HCT116 (cell line): ENCODE measurements around the gene PTPMT1. TPM values are rescaled to one million over a fixed set of nuclear protein-coding genes. Genes with fewer than 3 reads are reported as not detected.

Source experiments
- ATAC-seq: fragments of 200-7000 bp; cut with Tn5 transposase; 2 replicates; pipeline ENCODE4 v1.9.1; 2020; ENCODE audit warnings: mild to moderate bottlenecking, moderate library complexity
- BruUV-seq: library from RNA; stranded (reverse); fragments of 400-500 nt; replicated peaks from 2 replicates; lab custom pipeline; 2021; lab: Mats Ljungman, UMichigan
- CTCF ChIA-PET: fragments of 300-600 bp; sonication (Branson Sonifier 250); formaldehyde crosslinking; loops from one replicate; lab custom pipeline; 2021; ENCODE audit warnings: antibody characterized with exemption; lab: Charles Lee
- POLR2A ChIA-PET: fragments of 300-600, 350-600 bp; sonication (Branson Sonifier 250); formaldehyde crosslinking; loops from one replicate; lab custom pipeline; 2021; ENCODE audit warnings: antibody characterized with exemption; lab: Charles Lee
- RAD21 ChIA-PET, 2 experiments: fragments of 300-600 bp; sonication (Branson Sonifier 250); formaldehyde crosslinking; loops; one replicate each; lab custom pipeline; 2023; ENCODE audit warnings: low total read pairs in 2 of 2; ENCODE audit not compliant: uncharacterized antibody in 2 of 2, unreplicated experiment in 2 of 2, low non-redundant PET in 1 of 2; lab: Charles Lee
- DNase-seq: peaks from one replicate; pipeline ENCODE4 v3.0.0-alpha.2; 2010; ENCODE audit warnings: low read depth, low spot score
- H2AFZ ChIP-seq: fragments of 200-600 bp; shearing (Covaris generic), sonication (generic); 2 replicates; pipeline ENCODE4 v1.6.1; 2017; ENCODE audit warnings: low read depth, mixed run types, mixed read lengths, antibody characterized with exemption, low read length; ENCODE audit not compliant: poor library complexity, severe bottlenecking
- H3K27ac ChIP-seq: 2 replicates; pipeline ENCODE4 v1.5.1; 2012; ENCODE audit warnings: low read depth, low read length
- H3K27me3 ChIP-seq: fragments of 200-600 bp; sonication (generic); 2 replicates; pipeline ENCODE4 v1.6.1; 2016; ENCODE audit warnings: mixed run types, low read length, mixed read lengths; ENCODE audit not compliant: insufficient read depth
- H3K36me3 ChIP-seq, 2 experiments: fragments of 200-500 bp in 1 of 2; fragments of 200-600 bp in 1 of 2; sonication (Bioruptor generic) in 1 of 2; sonication (generic) in 1 of 2; 2 replicates each; pipeline versions ENCODE4 v1.5.1 to v1.6.1; 2014 to 2016; ENCODE audit warnings: low read length in 2 of 2, inconsistent platforms in 1 of 2, mixed read lengths in 1 of 2, mixed run types in 1 of 2; ENCODE audit not compliant: insufficient read depth in 2 of 2, control insufficient read depth in 1 of 2
- H3K4me1 ChIP-seq, 2 experiments: fragments of 200-600 bp in 1 of 2; sonication (generic) in 1 of 2; 2 replicates each; pipeline versions ENCODE4 v1.5.1 to v1.6.1; 2012 to 2017; ENCODE audit warnings: low read length in 2 of 2, inconsistent platforms in 1 of 2, mild to moderate bottlenecking in 1 of 2, mixed read lengths in 1 of 2, mixed run types in 1 of 2, moderate library complexity in 1 of 2; ENCODE audit not compliant: insufficient read depth in 2 of 2, control insufficient read depth in 1 of 2
- H3K4me2 ChIP-seq: fragments of 200-600 bp; sonication (generic); 2 replicates; pipeline ENCODE4 v1.6.1; 2017; ENCODE audit warnings: mixed run types, low read length, mixed read lengths
- H3K4me3 ChIP-seq, 2 experiments: fragments of 200-600 bp in 1 of 2; sonication (generic) in 1 of 2; replicated peaks in 1 of 2; 2 replicates each; pipeline ENCODE4 v1.5.1; 2011 to 2016; ENCODE audit warnings: low read length in 2 of 2, control low read depth in 1 of 2, low read depth in 1 of 2, mild to moderate bottlenecking in 1 of 2, mixed read lengths in 1 of 2, mixed run types in 1 of 2
- H3K79me2 ChIP-seq: fragments of 200-600 bp; sonication (generic); 2 replicates; pipeline ENCODE4 v1.6.1; 2017; ENCODE audit warnings: mild to moderate bottlenecking, mixed run types, low read length, moderate library complexity, mixed read lengths; ENCODE audit not compliant: insufficient read depth
- H3K9ac ChIP-seq: fragments of 200-600 bp; sonication (generic); 2 replicates; pipeline ENCODE4 v1.6.1; 2016; ENCODE audit warnings: low read length, mixed read lengths
- H3K9me2 ChIP-seq: fragments of 200-600 bp; sonication (generic), shearing (Covaris generic); 2 replicates; pipeline ENCODE4 v1.6.1; 2017; ENCODE audit warnings: mixed run types, mild to moderate bottlenecking, moderate library complexity; ENCODE audit not compliant: insufficient read depth
- H3K9me3 ChIP-seq, 2 experiments: fragments of 200-500 bp in 1 of 2; fragments of 200-600 bp in 1 of 2; sonication (Bioruptor generic) in 1 of 2; sonication (generic) in 1 of 2; 2 replicates each; pipeline ENCODE4 v1.6.1; 2014 to 2017; ENCODE audit warnings: low read length in 2 of 2, mixed read lengths in 2 of 2, inconsistent platforms in 1 of 2, low read depth in 1 of 2, mild to moderate bottlenecking in 1 of 2, mixed run types in 1 of 2, moderate library complexity in 1 of 2; ENCODE audit not compliant: control insufficient read depth in 1 of 2, insufficient read depth in 1 of 2
- H4K20me1 ChIP-seq: fragments of 200-600 bp; sonication (generic), shearing (Covaris generic); 2 replicates; pipeline ENCODE4 v1.6.1; 2017; ENCODE audit warnings: mixed run types, mild to moderate bottlenecking, moderate library complexity; ENCODE audit not compliant: insufficient read depth
- ATF3 ChIP-seq: IDR thresholded peaks from 2 replicates; pipeline ENCODE4 v1.6.1; 2012
- CBX3 ChIP-seq: IDR thresholded peaks from 2 replicates; pipeline ENCODE4 v1.6.1; 2012; ENCODE audit warnings: low read depth
- EGR1 ChIP-seq: IDR thresholded peaks from 2 replicates; pipeline ENCODE4 v1.6.1; 2012; ENCODE audit warnings: low read depth
- ELF1 ChIP-seq: IDR thresholded peaks from 2 replicates; pipeline ENCODE4 v1.6.1; 2012; ENCODE audit warnings: low read depth, borderline replicate concordance
- EZH2 ChIP-seq: fragments of 200-600 bp; sonication (generic); IDR thresholded peaks from 2 replicates; pipeline ENCODE4 v1.6.1; 2017; ENCODE audit warnings: antibody characterized with exemption, mixed run types
- EZH2phosphoT487 ChIP-seq: fragments of 200-600 bp; IDR thresholded peaks from 2 replicates; pipeline ENCODE4 v1.6.1; 2018; ENCODE audit warnings: antibody characterized with exemption, borderline replicate concordance
- FOSL1 ChIP-seq: IDR thresholded peaks from 2 replicates; pipeline ENCODE4 v1.6.1; 2012; ENCODE audit warnings: low read depth
- MAX ChIP-seq: IDR thresholded peaks from 2 replicates; pipeline ENCODE4 v1.6.1; 2012
- POLR2A ChIP-seq: IDR thresholded peaks from 2 replicates; pipeline ENCODE4 v1.7.0; 2011; ENCODE audit warnings: borderline replicate concordance; ENCODE audit not compliant: insufficient read depth, insufficient read length; ENCODE audit errors: extremely low read depth
- POLR2AphosphoS5 ChIP-seq: IDR thresholded peaks from 2 replicates; pipeline ENCODE4 v1.6.1; 2011; ENCODE audit warnings: mild to moderate bottlenecking, low read depth, low read length, moderate library complexity
- RAD21 ChIP-seq: IDR thresholded peaks from 2 replicates; pipeline ENCODE4 v1.6.1; 2012; ENCODE audit warnings: low read depth, mild to moderate bottlenecking
- SIN3A ChIP-seq: IDR thresholded peaks from 2 replicates; pipeline ENCODE4 v1.6.1; 2012; ENCODE audit warnings: low read depth
- SP1 ChIP-seq: IDR thresholded peaks from 2 replicates; pipeline ENCODE4 v1.6.1; 2012; ENCODE audit warnings: low read depth
- TCF7L2 ChIP-seq: IDR thresholded peaks from 2 replicates; pipeline ENCODE4 v1.7.0; 2011; ENCODE audit warnings: borderline replicate concordance, inconsistent platforms; ENCODE audit not compliant: insufficient read depth, insufficient read length; ENCODE audit errors: extremely low read depth
- ZBTB33 ChIP-seq: IDR thresholded peaks from 2 replicates; pipeline ENCODE4 v1.6.1; 2011; ENCODE audit warnings: mild to moderate bottlenecking, low read length, moderate library complexity; ENCODE audit not compliant: insufficient replicate concordance; ENCODE audit errors: extremely low read depth
- ZFX ChIP-seq: fragments of 450-650 bp; IDR thresholded peaks from 2 replicates; pipeline ENCODE4 v1.6.1; 2017
- intact Hi-C: fragments of 100-400 bp; cut with micrococcal nuclease; formaldehyde crosslinking; loops from 2 replicates; pipeline ENCODE4 v1.10.0; 2022
- total RNA-seq: library from RNA; stranded (reverse); gene quantifications from one replicate; pipeline ENCODE4 v1.2.1, GENCODE V29; 2021; ENCODE audit not compliant: unreplicated experiment
- TF ChIP-seq, protein P1 (sequence below), 3 experiments: fragments of 200-600 bp in 1 of 3; sonication (generic) in 1 of 3; IDR thresholded peaks in 2 of 3; conservative IDR thresholded peaks in 1 of 3; 2 replicates each; pipeline ENCODE4 v1.5.1; 2012 to 2017; ENCODE audit warnings: low read depth in 2 of 3, low read length in 2 of 3, antibody characterized with exemption in 1 of 3, borderline replicate concordance in 1 of 3, control low read depth in 1 of 3, mild to moderate bottlenecking in 1 of 3, mixed read lengths in 1 of 3, mixed run types in 1 of 3, moderate library complexity in 1 of 3; ENCODE audit not compliant: insufficient read depth in 1 of 3

Gene PTPMT1
- total RNA-seq, 1 experiment from 2014 or later = 71.6 TPM

DNA sequence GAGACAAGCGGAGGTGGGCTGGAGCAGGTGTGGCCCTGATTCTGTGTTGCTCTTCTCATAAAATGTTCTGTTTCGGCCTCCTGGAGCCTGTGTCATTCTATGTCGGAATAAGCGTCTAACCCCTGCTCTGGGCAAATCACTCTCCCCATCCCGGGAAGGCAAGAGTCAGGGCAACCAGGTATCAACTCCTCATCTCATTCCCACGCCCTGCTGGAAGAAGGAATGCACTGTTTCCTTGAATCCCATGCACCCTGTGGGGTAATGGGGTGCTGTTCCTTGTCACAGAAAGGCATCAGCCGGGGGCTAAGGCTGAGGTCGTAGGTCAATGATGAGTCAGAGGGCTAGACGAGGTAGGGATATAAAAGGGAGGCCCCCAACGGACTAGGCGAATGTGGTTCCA lies 23.7 kb downstream of the PTPMT1 start:
- H3K4me2 ChIP-seq = no peak overlapping the region
- intact Hi-C loops = no loop called here
- H3K27ac ChIP-seq = no peak overlapping the region
- no peaks in the 10 kb centered on the region for H4K20me1 ChIP-seq
- TF ChIP-seq EGR1 = no peak
- TF ChIP-seq MAX = no peak
- no peak for TF ChIP-seq SIN3A
- no peak for TF ChIP-seq ATF3
- no peak for TF ChIP-seq ELF1
- no peak for TF ChIP-seq EZH2
- TF ChIP-seq EZH2phosphoT487 = no peak
- TF ChIP-seq POLR2A = no peak
- no peak for TF ChIP-seq POLR2AphosphoS5
- no peak overlapping the region for H2AFZ ChIP-seq
- H3K36me3 ChIP-seq = peaks cover 0 to 4% of the 10 kb centered on the region in 2 experiments; a peak in 1 of 4 replicates
- RAD21 ChIA-PET = no interaction called here
- ATAC-seq (no peak), DNase-seq (no peak)
- H3K4me3 ChIP-seq = no peak overlapping the region
- no TSS peak for BruUV-seq
- H3K9me2 ChIP-seq = no peaks in the 10 kb centered on the region
- H3K4me1 ChIP-seq = no peaks in the 10 kb centered on the region
- POLR2A ChIA-PET = no interaction called here
- CTCF ChIA-PET = interaction anchor here (0.6 kb wide), 1 partner anchor 135 kb away, joined by 3 read pairs; no protein-coding TSS in a partner anchor
- peaks cover 6% of the 10 kb centered on the region; the same call in 1 of the 2 replicates for H3K27me3 ChIP-seq
- no peaks in the 10 kb centered on the region for H3K9me3 ChIP-seq
- no peaks in the 10 kb centered on the region for H3K79me2 ChIP-seq
- H3K9ac ChIP-seq = no peak overlapping the region

DNA sequence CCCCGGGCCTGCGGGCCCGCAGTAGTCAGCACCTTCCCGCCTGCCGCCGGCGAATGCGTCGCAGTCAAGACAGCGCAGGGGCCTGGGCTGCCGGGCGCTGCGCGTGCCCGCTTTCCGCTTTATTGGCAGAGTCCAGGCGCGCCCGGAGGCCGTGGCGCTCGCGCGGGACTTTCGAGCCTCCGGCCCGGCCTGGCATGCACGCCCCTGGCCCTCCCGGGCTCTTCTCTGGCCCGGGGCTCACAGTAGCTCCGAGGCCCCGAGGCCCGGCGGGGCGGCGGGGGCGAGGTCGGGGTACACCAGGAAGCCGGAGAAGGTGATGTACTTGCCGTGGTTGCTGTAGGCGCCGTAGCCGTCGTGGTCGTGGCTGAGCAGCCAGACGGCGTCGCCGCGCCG lies 24.2 kb downstream of the PTPMT1 start:
- Histone ChIP-seq H3K9me2 (no peaks in the 10 kb centered on the region), H3K27ac (no peak overlapping the region), H4K20me1 (no peaks in the 10 kb centered on the region), H3K27me3 (peaks cover 6% of the 10 kb centered on the region; the same call in 1 of the 2 replicates), H3K4me3 (no peak overlapping the region), H3K9ac (no peak overlapping the region), H2AFZ (no peak overlapping the region), H3K4me1 (no peaks in the 10 kb centered on the region), H3K36me3 (no peaks in the 10 kb centered on the region), H3K9me3 (no peaks in the 10 kb centered on the region), H3K79me2 (no peaks in the 10 kb centered on the region), H3K4me2 (no peak overlapping the region)
- DNase-seq (no peak), ATAC-seq (no peak)
- no TSS peak for BruUV-seq
- ChIA-PET RAD21 (no interaction called here), CTCF (no interaction called here), POLR2A (no interaction called here)
- intact Hi-C loops = no loop called here
- TF ChIP-seq POLR2AphosphoS5 (no peak), MAX (no peak), ZFX (no peak), TCF7L2 (no peak), SP1 (no peak), CBX3 (no peak), RAD21 (no peak), FOSL1 (no peak), POLR2A (no peak), ZBTB33 (no peak)
- TF ChIP-seq, protein P1, sequence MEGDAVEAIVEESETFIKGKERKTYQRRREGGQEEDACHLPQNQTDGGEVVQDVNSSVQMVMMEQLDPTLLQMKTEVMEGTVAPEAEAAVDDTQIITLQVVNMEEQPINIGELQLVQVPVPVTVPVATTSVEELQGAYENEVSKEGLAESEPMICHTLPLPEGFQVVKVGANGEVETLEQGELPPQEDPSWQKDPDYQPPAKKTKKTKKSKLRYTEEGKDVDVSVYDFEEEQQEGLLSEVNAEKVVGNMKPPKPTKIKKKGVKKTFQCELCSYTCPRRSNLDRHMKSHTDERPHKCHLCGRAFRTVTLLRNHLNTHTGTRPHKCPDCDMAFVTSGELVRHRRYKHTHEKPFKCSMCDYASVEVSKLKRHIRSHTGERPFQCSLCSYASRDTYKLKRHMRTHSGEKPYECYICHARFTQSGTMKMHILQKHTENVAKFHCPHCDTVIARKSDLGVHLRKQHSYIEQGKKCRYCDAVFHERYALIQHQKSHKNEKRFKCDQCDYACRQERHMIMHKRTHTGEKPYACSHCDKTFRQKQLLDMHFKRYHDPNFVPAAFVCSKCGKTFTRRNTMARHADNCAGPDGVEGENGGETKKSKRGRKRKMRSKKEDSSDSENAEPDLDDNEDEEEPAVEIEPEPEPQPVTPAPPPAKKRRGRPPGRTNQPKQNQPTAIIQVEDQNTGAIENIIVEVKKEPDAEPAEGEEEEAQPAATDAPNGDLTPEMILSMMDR (IDR thresholded peaks at IDR 0.05 in 2 of 3, conservative IDR thresholded peaks at IDR 0.05 in 1 of 3; ENCODE audit: borderline replicate concordance in 1 of 3, insufficient read depth in 1 of 3, low read depth in 2 of 3, low read length in 2 of 3) = no peak
